Cardiac muscle cell (in vitro differentiated cells and primary cell): ENCODE results near the gene RHBDL2. TPM values are rescaled to one million over a fixed set of nuclear protein-coding genes. Genes with fewer than 3 reads are reported as not detected.

Source experiments
- DNase-seq, 2 donors: peaks; one replicate each; pipeline versions ENCODE4 v3.0.0 to v3.0.0-alpha.2; 2010 to 2017; ENCODE audit warnings: low read depth in 1 of 2, low spot score in 1 of 2
- H3K27ac ChIP-seq: fragments of 200-600 bp; sonication (generic); 2 replicates; pipeline ENCODE4 v1.5.1; 2016
- H3K27me3 ChIP-seq: fragments of 200-600 bp; sonication (generic); 2 replicates; pipeline ENCODE4 v1.6.0; 2016; ENCODE audit warnings: control low read depth
- H3K36me3 ChIP-seq: fragments of 200-600 bp; sonication (generic); 2 replicates; pipeline ENCODE4 v1.5.1; 2016; ENCODE audit warnings: control low read depth
- H3K4me1 ChIP-seq: fragments of 200-600 bp; sonication (generic); 2 replicates; pipeline ENCODE4 v1.8.1; 2017; ENCODE audit warnings: low read depth, mild to moderate bottlenecking, mixed run types
- H3K4me3 ChIP-seq: fragments of 200-600 bp; sonication (generic); 2 replicates; pipeline ENCODE4 v1.5.1; 2016; ENCODE audit warnings: mild to moderate bottlenecking
- H3K9me3 ChIP-seq: fragments of 200-600 bp; sonication (generic); 2 replicates; pipeline ENCODE4 v1.5.1; 2017; ENCODE audit warnings: low read depth, mild to moderate bottlenecking, control low read depth
- CTCF ChIP-seq: IDR thresholded peaks from 2 replicates; pipeline ENCODE4 v1.5.1; 2012; ENCODE audit warnings: low read depth, mild to moderate bottlenecking, low read length
- polyA plus RNA-seq: library from polyadenylated mRNA; unstranded; fragments of >200 nt; fragmentation: Nextera tagmentation; extraction: Ambion mirVana; gene quantifications from 2 replicates; pipeline ENCODE4 v1.2.1, GENCODE V29; 2016
- total RNA-seq: library from RNA; depleted of rRNA; stranded (reverse); fragments of >200 nt; gene quantifications from 2 replicates; pipeline ENCODE4 v1.2.3, GENCODE V29; 2016

Gene RHBDL2
- total and polyA plus RNA-seq, 2 experiments from 2014 or later, result 0.21 TPM; not detected in 1

DNA sequence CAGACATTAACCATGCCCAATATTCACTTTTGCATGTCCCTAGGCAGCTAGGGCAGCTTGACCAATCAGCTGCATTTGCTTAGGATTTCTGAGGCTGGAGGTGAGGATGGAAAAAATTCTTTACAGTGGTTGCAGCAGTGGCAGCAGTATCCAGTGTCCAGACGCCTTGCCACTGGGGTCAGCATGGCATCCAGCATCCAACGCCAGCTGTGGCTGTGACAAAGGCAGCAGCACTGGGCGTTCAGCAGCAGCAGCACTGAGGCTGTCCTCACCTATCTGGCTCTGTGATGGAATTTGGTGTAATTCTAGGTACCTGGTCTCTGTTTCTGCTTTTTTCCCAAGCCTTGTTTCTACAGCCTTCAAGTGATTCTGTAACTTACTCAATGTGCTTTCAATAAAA lies 15.5 kb downstream of the RHBDL2 start:
- Histone ChIP-seq H3K27me3 (no peaks in the 10 kb centered on the region), H3K27ac (no peak overlapping the region), H3K4me1 (no peaks in the 10 kb centered on the region), H3K4me3 (no peak overlapping the region), H3K9me3 (no peaks in the 10 kb centered on the region), H3K36me3 (no peaks in the 10 kb centered on the region)
- TF ChIP-seq CTCF, result no peak
- DNase-seq, result no peak

- Histone ChIP-seq H3K4me1 (no peaks in the 10 kb centered on the region), H3K9me3 (no peaks in the 10 kb centered on the region), H3K27ac (no peak overlapping the region), H3K36me3 (no peaks in the 10 kb centered on the region), H3K27me3 (no peaks in the 10 kb centered on the region), H3K4me3 (no peak overlapping the region)
- no peak for DNase-seq
- no peak for TF ChIP-seq CTCF
These were observed 16.2 kb downstream of the RHBDL2 start for GRCh38 chr1:38925391-38925790.

- H3K36me3 ChIP-seq, result no peaks in the 10 kb centered on the region
- TF ChIP-seq CTCF, result no peak
These were observed 18.0 kb downstream of the RHBDL2 start for GRCh38 chr1:38923607-38924006.

DNA sequence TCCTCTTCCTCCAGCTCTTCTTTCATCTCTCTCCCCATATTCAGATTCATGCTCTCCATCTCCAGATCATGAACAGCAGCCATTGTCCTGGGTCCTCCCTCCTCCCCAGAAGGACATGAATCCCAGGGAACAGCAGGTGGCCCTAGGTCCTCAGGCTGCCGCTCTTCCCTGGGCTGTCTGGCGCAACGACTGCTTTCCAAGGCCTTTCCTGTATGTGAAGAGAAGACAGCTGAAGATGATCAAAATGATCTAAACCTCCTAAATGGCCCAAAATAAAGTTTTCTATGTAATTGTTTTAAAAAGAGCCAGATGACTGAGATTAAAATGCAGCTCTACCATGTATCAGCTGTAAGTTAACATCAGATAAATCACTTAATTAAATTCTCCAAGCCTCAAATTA lies 22.5 kb downstream of the RHBDL2 start:
- Histone ChIP-seq H3K9me3 (no peaks in the 10 kb centered on the region), H3K36me3 (no peaks in the 10 kb centered on the region), H3K4me3 (no peak overlapping the region), H3K27me3 (no peaks in the 10 kb centered on the region), H3K4me1 (no peaks in the 10 kb centered on the region), H3K27ac (no peak overlapping the region)
- TF ChIP-seq CTCF, result no peak
- peak in 1 of 2 donors; percentile 16 for DNase-seq

More at GRCh38 chr1:38923607-38924006, 18.0 kb downstream of the RHBDL2 start:
- no peak for DNase-seq
- Histone ChIP-seq H3K27me3 (no peaks in the 10 kb centered on the region), H3K9me3 (no peaks in the 10 kb centered on the region), H3K4me1 (no peaks in the 10 kb centered on the region), H3K4me3 (no peak overlapping the region), H3K27ac (no peak overlapping the region)

- Histone ChIP-seq H3K9me3 (no peaks in the 10 kb centered on the region), H3K27me3 (no peaks in the 10 kb centered on the region), H3K27ac (no peak overlapping the region), H3K4me3 (no peak overlapping the region), H3K36me3 (no peaks in the 10 kb centered on the region), H3K4me1 (no peaks in the 10 kb centered on the region)
- no peak for DNase-seq
- no peak for TF ChIP-seq CTCF
These were observed 23.1 kb downstream of the RHBDL2 start for GRCh38 chr1:38918568-38918967.

- Histone ChIP-seq H3K36me3 (no peaks in the 10 kb centered on the region), H3K9me3 (no peaks in the 10 kb centered on the region), H3K27ac (no peak overlapping the region), H3K4me3 (no peak overlapping the region), H3K27me3 (no peaks in the 10 kb centered on the region), H3K4me1 (no peaks in the 10 kb centered on the region)
- DNase-seq, result no peak
- no peak for TF ChIP-seq CTCF
These were observed 23.9 kb downstream of the RHBDL2 start for GRCh38 chr1:38917772-38918171.
